Measurements from ENCODE around the gene ABCB4.

DNA sequence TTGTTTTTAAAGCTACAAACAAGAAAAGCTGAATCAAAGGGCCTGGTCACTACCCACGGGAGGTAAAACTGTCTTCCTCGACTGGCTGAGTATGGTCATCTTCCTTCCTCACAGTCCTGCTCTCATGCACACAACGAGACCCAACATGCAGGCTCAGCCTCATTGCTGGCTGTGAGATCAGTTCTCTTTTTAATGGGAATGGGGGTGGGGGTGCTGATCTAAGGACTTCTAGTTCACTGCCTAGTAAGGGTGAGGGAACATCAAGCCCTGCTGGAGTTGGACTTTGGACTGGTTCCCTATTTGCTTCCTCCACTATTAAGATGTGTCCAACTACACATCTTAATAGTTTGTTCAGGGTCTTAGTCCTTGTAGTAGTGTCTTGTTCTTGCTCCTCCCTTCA lies 48.2 kb downstream of the ABCB4 start:
- TF ChIP-seq, protein P1, sequence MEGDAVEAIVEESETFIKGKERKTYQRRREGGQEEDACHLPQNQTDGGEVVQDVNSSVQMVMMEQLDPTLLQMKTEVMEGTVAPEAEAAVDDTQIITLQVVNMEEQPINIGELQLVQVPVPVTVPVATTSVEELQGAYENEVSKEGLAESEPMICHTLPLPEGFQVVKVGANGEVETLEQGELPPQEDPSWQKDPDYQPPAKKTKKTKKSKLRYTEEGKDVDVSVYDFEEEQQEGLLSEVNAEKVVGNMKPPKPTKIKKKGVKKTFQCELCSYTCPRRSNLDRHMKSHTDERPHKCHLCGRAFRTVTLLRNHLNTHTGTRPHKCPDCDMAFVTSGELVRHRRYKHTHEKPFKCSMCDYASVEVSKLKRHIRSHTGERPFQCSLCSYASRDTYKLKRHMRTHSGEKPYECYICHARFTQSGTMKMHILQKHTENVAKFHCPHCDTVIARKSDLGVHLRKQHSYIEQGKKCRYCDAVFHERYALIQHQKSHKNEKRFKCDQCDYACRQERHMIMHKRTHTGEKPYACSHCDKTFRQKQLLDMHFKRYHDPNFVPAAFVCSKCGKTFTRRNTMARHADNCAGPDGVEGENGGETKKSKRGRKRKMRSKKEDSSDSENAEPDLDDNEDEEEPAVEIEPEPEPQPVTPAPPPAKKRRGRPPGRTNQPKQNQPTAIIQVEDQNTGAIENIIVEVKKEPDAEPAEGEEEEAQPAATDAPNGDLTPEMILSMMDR (optimal IDR thresholded peaks at IDR 0.05 in 1 of 3, IDR thresholded peaks at IDR 0.05 in 1 of 3, conservative IDR thresholded peaks at IDR 0.05 in 1 of 3; ENCODE audit: extremely low read depth in 1 of 3, insufficient read depth in 2 of 3, low read length in 3 of 3), result no peak
- no peak for TF ChIP-seq EZH2 (IDR thresholded peaks at IDR 0.05; ENCODE audit: low read length)

All from keratinocyte (primary cell).